NCI-H510A (cell line): ENCODE results near the gene CST3.
"Not testable (repeated sequence)": the region's sequence is repeated elsewhere in the genome, so short reads cannot be mapped to it uniquely, and the experiment has no call there.

ENCODE experiments used
- DNase-seq: peaks from one replicate; lab custom pipeline; 2025; lab: John Stamatoyannopoulos, UW

Gene CST3

GRCh38 chr20:23637282-23638221 is at the start of gene CST3:
CST3 (minus strand) TSS chr20:23637955; CDS start chr20:23637862, 93 bp downstream.
- DNase-seq = peak; percentile 90

- DNase-seq = no peak
Observed at GRCh38 chr20:23686046-23686750, 48.4 kb upstream of the CST3 start.

GRCh38 chr20:23685529-23685896 is 47.8 kb upstream of the CST3 start:
- DNase-seq = not testable (repeated sequence)

- DNase-seq = no peak
Observed at GRCh38 chr20:23684261-23684660, 46.5 kb upstream of the CST3 start.

GRCh38 chr20:23683807-23684206 is 46.1 kb upstream of the CST3 start:
- no peak for DNase-seq

- no peak for DNase-seq
Observed at GRCh38 chr20:23683281-23683680, 45.5 kb upstream of the CST3 start.

GRCh38 chr20:23680146-23680545 is 42.4 kb upstream of the CST3 start:
- DNase-seq = no peak

- no peak for DNase-seq
Observed at GRCh38 chr20:23679133-23680092, 41.7 kb upstream of the CST3 start.

- no peak for DNase-seq
Observed at GRCh38 chr20:23673209-23673608, 35.5 kb upstream of the CST3 start.

- no peak for DNase-seq
Observed at GRCh38 chr20:23672158-23672557, 34.4 kb upstream of the CST3 start.

GRCh38 chr20:23671479-23671878 is 33.7 kb upstream of the CST3 start:
- no peak for DNase-seq

GRCh38 chr20:23670361-23670760 is 32.6 kb upstream of the CST3 start:
- DNase-seq = no peak

- no peak for DNase-seq
Observed at GRCh38 chr20:23669866-23670265, 32.1 kb upstream of the CST3 start.

GRCh38 chr20:23669327-23669726 is 31.6 kb upstream of the CST3 start:
- DNase-seq = no peak

GRCh38 chr20:23668477-23668951 is 30.8 kb upstream of the CST3 start:
- DNase-seq = no peak

- no peak for DNase-seq
Observed at GRCh38 chr20:23667666-23668065, 29.9 kb upstream of the CST3 start.

GRCh38 chr20:23666698-23667097 is 28.9 kb upstream of the CST3 start:
- no peak for DNase-seq

- no peak for DNase-seq
Observed at GRCh38 chr20:23666189-23666588, 28.4 kb upstream of the CST3 start.

GRCh38 chr20:23664954-23665353 is 27.2 kb upstream of the CST3 start:
- DNase-seq = no peak

GRCh38 chr20:23664046-23664445 is 26.3 kb upstream of the CST3 start:
- DNase-seq = not testable (repeated sequence)

- DNase-seq = no peak
Observed at GRCh38 chr20:23663180-23663579, 25.4 kb upstream of the CST3 start.
